Cardiac fibroblast (primary cell): ENCODE results near the gene VPS33B.

Experiments used
- DNase-seq, 2 donors: peaks; one replicate each; pipeline versions ENCODE4 v3.0.0 to v3.0.0-alpha.2; 2010; ENCODE audit warnings: low read depth in 2 of 2
- H3K4me3 ChIP-seq, 2 donors: replicated peaks in 1 of 2; 1 replicate in 1 of 2; 2 replicates in 1 of 2; pipeline ENCODE4 v1.5.1; 2011; ENCODE audit warnings: low read depth in 2 of 2, low read length in 2 of 2, mild to moderate bottlenecking in 2 of 2, moderate library complexity in 1 of 2
- TF ChIP-seq, protein P1 (sequence below): IDR thresholded peaks from one replicate; pipeline ENCODE4 v1.5.1; 2011; ENCODE audit warnings: low read depth, mild to moderate bottlenecking, low read length, inconsistent platforms

VPS33B gene

GRCh38 chr15:91065505-91065904 is 43.1 kb upstream of the VPS33B start:
- peak in 1 of 2 donors; percentile 40 for DNase-seq
- no peak overlapping the region for H3K4me3 ChIP-seq
- TF ChIP-seq, protein P1, sequence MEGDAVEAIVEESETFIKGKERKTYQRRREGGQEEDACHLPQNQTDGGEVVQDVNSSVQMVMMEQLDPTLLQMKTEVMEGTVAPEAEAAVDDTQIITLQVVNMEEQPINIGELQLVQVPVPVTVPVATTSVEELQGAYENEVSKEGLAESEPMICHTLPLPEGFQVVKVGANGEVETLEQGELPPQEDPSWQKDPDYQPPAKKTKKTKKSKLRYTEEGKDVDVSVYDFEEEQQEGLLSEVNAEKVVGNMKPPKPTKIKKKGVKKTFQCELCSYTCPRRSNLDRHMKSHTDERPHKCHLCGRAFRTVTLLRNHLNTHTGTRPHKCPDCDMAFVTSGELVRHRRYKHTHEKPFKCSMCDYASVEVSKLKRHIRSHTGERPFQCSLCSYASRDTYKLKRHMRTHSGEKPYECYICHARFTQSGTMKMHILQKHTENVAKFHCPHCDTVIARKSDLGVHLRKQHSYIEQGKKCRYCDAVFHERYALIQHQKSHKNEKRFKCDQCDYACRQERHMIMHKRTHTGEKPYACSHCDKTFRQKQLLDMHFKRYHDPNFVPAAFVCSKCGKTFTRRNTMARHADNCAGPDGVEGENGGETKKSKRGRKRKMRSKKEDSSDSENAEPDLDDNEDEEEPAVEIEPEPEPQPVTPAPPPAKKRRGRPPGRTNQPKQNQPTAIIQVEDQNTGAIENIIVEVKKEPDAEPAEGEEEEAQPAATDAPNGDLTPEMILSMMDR = no peak

DNA sequence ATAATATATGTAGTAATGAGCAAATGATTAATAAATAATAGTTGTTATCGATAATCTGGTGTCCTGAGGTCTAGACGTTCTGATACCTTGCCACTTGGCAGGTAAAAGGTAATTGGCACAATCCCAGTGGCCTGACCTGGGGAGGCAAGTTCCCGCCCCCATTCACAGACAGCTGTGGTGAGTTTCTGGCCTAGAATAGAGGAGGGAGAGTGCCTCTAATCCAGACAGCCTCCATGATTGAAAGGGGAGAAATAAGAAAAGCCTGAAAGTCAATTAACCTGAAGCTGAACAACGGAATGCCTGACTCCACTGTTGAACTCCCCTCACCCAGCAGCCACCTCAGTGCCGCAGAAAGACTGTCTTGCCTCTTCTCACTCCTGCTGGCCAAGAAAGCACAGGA is 39.6 kb upstream of the VPS33B start:
- no peak for DNase-seq
- TF ChIP-seq, protein P1 = no peak
- H3K4me3 ChIP-seq = no peak overlapping the region

DNA sequence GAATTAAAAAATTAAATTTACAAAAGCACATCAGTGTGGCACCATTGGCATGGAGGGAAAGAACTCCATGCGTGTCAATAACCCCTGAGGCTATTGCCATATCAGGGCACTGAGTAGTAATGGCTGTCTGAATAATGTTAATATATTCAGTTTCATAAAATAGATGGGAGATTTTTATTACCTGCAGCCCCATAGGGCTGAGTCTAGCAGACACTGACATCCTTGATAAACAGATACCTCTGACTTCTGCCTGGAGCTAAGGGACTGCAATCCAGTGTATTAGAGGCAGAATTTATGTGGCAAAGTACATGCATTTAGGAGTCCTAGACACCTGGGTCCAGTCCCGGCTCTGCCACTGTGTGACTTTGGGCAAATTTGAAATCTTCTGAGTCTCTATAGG is 38.8 kb upstream of the VPS33B start:
- TF ChIP-seq, protein P1 = no peak
- DNase-seq = no peak

GRCh38 chr15:91055548-91056331 is 33.3 kb upstream of the VPS33B start:
- DNase-seq = peak; percentile 68 to 74
- no peak overlapping the region for H3K4me3 ChIP-seq
- TF ChIP-seq, protein P1 = peak; percentile 80

More for the DNA sequence above, 38.8 kb upstream of the VPS33B start:
- H3K4me3 ChIP-seq = no peak overlapping the region

DNA sequence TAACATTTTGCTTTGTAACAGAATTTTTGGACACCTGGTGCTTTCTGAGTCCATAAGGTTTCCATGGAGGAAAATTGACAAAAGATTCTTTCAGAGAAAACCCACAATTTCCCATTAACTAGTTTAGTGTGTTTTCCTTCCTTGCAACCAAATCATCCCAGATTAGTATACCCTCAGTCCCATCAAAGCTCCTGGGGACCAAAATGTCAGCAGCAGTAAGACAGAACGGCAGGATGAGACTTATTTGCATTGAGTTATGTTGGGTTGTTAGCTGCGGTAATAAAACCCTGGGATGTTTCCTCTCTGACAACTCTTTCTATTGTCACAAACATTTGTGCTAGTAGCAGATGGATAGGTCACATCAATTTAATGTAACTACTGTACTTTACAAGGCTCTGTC is 32.4 kb upstream of the VPS33B start:
- H3K4me3 ChIP-seq = no peak overlapping the region
- TF ChIP-seq, protein P1 = no peak
- no peak for DNase-seq

GRCh38 chr15:91051248-91051647 is 28.9 kb upstream of the VPS33B start:
- TF ChIP-seq, protein P1 = no peak
- H3K4me3 ChIP-seq = no peak overlapping the region
- no peak for DNase-seq

DNA sequence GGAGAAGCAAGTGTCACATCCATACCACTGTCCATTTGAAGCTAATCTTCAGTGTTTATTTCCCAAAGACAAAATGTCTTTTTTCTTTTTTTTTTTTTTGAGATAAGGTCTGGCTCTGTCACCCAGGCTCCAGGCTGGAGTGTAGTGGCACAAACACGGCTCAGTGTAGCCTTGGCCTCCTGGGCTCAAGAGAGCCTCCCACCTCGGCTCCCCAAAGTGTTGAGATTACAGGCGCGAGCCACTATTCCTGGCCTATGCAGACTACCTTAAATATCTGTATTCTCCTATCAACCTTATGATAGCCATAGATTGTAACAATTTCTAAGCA is 27.7 kb upstream of the VPS33B start:
- TF ChIP-seq, protein P1 = no peak
- no peak overlapping the region for H3K4me3 ChIP-seq
- DNase-seq = no peak
